AG10803 (cell line): ENCODE measurements around the gene CHRNA4.

ENCODE experiments used
- DNase-seq: peaks from one replicate; pipeline ENCODE4 v3.0.0; 2010; ENCODE audit warnings: low read depth
- H3K4me3 ChIP-seq: 2 replicates; pipeline ENCODE4 v1.5.1; 2011; ENCODE audit warnings: mild to moderate bottlenecking, low read length, control low read depth
- CTCF ChIP-seq: conservative IDR thresholded peaks from 2 replicates; pipeline ENCODE4 v1.5.1; 2011; ENCODE audit warnings: mild to moderate bottlenecking, low read length, control low read depth, inconsistent platforms

The CHRNA4 gene

GRCh38 chr20:63350597-63351325 lies 10.4 kb downstream of the CHRNA4 start:
- H3K4me3 ChIP-seq: no peak overlapping the region
- DNase-seq: no peak
- no peak for TF ChIP-seq CTCF

- DNase-seq: no peak
- no peak overlapping the region for H3K4me3 ChIP-seq
- no peak for TF ChIP-seq CTCF
Measured at GRCh38 chr20:63350196-63350595, 11.0 kb downstream of the CHRNA4 start.

- no peak for DNase-seq
- TF ChIP-seq CTCF: no peak
- H3K4me3 ChIP-seq: no peak overlapping the region
Measured at GRCh38 chr20:63349516-63349895, 11.6 kb downstream of the CHRNA4 start.

GRCh38 chr20:63348828-63349515 lies 12.2 kb downstream of the CHRNA4 start:
- DNase-seq: no peak
- TF ChIP-seq CTCF: no peak
- no peak overlapping the region for H3K4me3 ChIP-seq

GRCh38 chr20:63347950-63348827 lies 13.0 kb downstream of the CHRNA4 start:
- no peak for TF ChIP-seq CTCF
- DNase-seq: no peak
- H3K4me3 ChIP-seq: no peak overlapping the region

GRCh38 chr20:63347081-63347741 lies 13.9 kb downstream of the CHRNA4 start:
- TF ChIP-seq CTCF: no peak
- DNase-seq: no peak
- H3K4me3 ChIP-seq: no peak overlapping the region
